NOMO-1 (cell line): ENCODE data around the gene STAT5A.
"Not testable (repeated sequence)": the region's sequence is repeated elsewhere in the genome, so short reads cannot be mapped to it uniquely, and the experiment has no call there.

Source experiments
- DNase-seq, 2 experiments: peaks; one replicate each; lab custom pipeline; 2025; ENCODE audit not compliant: unreplicated experiment in 2 of 2; lab: John Stamatoyannopoulos, UW

Gene STAT5A

DNA sequence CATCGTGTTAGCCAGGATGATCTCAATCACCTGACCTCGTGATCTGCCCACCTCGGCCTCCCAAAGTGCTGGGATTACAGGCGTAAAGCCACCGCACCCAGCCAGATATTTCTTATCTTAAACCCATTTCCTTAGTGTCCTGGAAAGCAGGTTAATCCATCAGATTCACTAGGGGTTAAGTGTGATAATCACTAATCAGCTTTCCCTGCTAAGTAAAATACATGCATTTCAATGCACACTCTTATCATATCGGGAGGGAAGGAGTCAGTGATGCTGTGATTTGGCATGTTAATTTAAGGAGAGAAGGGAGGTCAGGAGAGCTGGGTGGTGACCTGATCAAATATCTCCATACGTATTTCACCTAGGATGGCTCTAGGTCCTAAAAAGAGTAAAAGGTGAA is 70.8 kb downstream of the STAT5A start:
- DNase-seq, result no peak

DNA sequence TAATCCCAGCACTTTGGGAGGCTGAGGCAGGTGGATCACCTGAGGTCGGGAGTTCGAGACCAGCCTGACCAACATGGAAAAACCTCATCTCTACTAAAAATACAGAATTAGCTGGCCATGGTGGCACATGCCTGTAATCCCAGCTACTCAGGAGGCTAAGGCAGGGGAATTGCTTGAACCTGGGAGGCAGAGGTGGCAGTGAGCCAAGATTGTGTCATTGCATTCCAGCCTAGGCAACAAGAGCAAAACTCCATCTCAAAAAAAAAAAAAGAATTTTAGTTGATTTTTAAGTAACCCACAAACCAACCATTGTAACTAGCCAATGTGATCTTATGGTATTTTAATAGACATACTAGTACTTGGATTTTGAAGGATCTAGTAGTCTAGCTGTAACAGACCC is 72.1 kb downstream of the STAT5A start:
- DNase-seq, result not testable (repeated sequence)
